ENCODE measurements around the gene PTPRN2. TPM values are rescaled to one million over a fixed set of nuclear protein-coding genes. Genes with fewer than 3 reads are reported as not detected.

The PTPRN2 gene
- polyA plus RNA-seq, 4 donors, result 7.3 to 11.4 (median 8.0) TPM

DNA sequence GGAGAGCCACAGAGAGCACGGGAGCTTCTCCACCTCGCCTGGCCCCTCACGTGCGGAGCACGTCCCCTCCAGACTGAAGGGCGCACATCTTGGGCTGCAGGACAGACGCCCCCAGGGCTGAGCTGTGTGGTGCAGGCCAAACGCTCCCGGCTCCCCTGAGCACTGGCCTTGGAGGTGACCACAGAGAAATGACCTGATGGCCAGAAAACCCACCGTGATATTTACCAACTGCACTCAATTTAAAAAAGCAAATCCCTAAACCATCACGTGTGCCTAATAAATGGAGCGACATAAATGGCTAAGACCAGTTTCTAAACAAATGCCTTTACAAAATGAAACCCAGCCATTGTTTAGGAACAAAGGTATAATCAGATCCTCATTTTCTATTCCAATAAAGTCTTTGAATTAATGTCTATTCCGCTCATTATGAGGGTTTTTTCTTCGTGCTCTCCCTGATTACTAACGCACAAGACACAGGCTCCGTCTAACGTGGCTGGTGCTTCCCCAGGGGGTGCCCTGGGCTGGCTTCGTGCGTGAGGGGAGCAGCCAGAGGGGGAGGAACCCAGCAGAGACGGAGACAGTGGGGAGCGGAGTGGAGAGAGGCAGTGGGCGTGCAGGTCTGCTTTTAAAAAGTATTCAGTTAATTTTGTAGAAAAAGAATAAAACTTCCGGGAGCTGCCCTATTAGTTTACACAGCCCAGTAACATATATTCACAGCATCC, 1060.5 kb downstream of the PTPRN2 start:
- no peak for DNase-seq (ENCODE audit: low read depth in 4 of 4, low spot score in 2 of 4)

DNA sequence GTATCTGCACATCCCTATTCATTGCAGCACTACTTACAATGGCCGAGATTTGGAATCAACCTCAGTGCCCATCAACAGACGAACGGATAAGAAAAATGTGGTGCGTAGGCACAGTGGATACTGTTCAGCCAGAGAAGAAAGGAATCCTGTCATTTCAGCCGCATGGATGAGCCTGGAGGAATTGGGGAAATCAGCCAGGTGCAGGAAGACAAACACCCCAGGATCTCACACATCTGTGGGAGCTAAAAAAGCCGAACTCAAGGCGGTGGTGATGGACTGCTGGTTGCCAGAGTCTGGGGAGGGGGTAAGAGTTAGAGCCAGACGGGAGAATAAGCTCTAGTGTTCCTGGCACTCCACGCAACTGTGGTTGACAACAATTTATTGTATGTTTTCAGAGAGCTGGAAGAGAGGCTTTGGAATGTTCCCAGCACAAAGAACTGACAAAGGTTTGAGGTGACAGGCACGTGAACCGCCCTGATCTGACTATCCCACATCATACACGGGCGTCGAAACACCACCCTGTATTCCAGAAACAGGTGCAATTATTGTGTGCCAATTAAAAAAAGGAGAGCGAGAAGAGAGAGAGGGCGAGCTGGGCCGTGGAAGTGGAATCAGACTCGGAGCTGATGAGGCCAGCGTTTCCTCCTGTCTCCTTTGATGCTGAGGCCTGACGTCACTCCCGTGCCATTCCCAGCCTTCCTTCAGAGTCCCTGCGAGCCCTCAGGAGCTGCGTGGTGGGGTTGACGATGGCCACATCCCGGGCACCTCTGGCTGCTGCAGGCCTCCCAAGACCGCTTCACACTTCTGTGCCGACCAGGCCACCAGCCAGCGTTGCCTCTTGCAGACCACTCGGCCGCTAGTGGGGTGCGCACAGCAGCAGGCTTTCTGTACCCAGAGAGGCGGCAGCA, 1061.4 kb downstream of the PTPRN2 start:
- DNase-seq (ENCODE audit: low read depth in 4 of 4, low spot score in 2 of 4), result no peak

DNA sequence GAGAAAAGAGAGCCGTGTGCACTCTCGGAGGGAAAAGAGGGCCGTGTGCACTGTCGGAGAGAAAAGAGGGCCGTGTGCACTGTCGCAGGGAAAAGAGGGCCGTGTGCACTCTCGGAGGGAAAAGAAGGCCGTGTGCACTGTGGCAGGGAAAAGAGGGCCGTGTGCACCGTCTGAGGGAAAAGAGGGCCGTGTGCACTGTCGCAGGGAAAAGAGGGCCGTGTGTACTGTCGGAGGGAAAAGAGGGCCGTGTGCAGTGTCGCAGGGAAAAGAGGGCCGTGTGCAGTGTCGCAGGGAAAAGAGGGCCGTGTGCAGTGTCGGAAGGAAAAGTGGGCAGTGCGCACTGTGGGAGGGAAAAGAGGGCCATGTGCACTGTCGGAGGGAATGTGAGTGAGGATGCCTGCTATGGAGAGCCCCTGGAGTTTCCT, 1062.1 kb downstream of the PTPRN2 start:
- no peak for DNase-seq (ENCODE audit: low read depth in 4 of 4, low spot score in 2 of 4)

DNA sequence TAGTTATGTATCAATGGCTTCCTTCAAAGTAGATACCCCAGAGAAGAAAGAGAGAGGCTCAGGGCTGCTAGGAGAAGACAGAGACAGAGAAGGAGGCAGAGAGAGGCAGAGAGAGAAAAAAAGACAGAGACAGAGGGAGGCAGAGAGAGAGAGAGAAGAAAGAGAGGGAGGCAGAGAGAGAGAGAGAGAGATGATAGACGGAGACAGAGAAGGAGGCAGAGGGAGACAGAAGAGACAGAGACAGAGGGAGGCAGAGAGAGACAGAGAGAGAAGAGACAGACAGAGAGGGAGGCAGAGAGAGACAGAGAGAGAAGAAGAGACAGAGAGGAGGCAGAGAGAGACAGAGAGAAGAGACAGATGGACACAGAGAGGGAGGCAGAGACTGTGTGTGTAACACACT, 1062.9 kb downstream of the PTPRN2 start:
- DNase-seq (ENCODE audit: low read depth in 4 of 4, low spot score in 2 of 4), result no peak

DNA sequence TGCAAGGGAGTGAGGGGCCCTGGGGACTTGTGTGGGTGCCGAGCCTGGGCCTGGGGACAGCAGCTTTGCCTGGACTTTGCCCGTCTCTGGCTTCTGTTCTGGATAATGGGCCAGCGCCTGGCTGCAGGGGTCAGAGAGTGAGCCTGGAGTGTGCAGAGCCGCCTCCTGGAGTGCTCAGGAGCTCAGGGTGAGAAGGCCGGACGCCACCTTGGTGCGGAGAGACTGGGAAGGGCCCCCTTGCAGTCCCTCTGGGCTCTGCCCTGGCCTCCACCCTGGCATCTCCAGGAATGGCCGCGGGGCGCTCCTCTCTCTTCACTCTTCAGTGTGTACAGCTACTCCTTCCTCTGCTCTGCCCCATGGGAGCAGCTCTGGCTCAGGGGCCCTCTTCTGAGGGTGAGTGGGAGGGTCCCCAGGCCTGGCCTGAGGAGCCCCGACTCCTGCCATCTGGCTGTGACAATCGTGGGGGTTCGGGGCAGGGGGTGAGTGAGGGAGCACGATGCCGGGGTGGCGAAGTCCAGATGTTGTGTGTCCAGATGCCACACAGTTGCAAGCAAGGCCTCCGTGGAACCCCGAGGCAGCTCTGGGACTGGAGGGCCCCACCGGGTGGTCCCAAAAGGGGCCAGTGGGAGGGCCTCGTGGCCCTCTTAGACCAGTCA, 1063.7 kb downstream of the PTPRN2 start:
- DNase-seq (ENCODE audit: low read depth in 4 of 4, low spot score in 2 of 4), result no peak

DNA sequence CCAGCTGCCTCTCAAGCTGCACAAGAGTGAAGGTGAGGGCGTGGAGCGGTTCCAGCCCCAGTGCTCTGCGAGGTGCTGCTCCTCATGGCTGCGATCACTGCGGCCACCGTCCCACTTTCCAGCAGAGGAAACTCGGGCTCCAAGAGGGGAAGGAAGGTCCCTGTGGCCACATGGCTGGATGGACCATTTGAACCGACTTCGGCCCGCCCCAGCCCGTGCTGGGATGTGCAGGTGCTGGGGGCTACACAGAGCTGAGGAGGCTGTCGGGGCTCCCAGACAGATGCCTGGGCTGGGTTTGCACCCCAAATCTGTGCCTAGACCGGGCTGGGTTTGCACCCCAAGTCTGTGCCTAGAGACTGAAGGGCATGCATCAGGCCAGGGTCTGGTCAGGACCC, 1064.3 kb downstream of the PTPRN2 start:
- no peak for DNase-seq (ENCODE audit: low read depth in 4 of 4, low spot score in 2 of 4)

DNA sequence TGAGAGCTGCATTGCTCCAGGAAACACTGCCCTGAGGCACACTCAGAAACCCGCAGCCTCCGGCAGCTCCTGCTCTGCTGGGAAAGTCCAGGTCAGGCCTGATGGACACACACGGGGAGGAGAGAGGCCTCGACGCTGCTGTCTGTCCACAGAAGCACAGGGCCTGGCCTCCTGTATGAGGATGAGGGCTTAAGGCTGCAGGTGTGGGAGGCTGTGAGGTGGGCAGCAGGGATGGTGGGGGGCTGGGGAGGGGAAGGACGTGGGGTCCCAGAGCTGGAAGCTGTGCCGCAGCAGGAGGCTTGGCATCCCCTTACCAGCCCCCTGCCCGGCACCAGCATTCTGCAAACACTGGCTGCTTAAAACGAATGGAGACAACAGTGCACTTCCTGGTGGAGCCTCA, 1064.7 kb downstream of the PTPRN2 start:
- no peak for DNase-seq (ENCODE audit: low read depth in 4 of 4, low spot score in 2 of 4)

DNA sequence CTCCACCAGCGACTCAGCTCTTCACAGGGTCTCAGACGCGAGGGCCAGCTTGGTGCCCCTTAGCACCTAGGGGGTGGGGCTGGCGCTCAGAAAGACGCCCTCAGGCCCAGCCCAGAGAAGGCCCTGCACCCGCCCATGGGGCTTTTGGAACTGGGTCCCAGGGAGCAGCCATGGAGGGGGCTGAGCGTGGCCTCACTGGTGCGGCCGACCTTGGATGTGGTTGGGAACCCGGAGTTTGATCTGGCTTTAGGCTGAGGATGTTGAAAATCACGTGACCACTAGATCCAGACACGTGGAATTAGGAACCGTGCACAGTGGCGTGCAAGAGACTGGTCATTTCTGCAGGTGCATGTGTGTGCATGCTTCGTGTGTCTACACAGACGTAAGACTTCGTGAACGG, 1065.4 kb downstream of the PTPRN2 start:
- no peak for DNase-seq (ENCODE audit: low read depth in 4 of 4, low spot score in 2 of 4)

DNA sequence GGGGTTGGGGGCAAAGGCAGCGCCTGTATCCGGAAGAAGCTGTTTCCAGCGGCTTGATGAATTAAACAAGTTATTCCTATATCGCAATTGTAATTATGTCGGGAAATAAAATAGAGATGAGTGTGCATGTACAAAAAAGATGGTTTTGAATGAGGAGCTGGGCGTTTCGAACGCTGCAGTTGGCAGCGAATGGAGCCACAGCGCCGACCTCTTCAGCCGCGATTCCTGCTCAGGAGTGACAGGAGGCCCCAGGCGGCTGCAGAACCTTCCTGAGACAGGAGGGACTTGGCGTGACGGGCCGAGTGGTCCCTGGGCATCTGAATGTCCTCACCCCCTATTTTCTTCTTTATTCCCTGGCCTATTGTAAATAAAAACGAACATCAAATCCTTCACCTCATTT, 1065.9 kb downstream of the PTPRN2 start:
- DNase-seq (ENCODE audit: low read depth in 4 of 4, low spot score in 2 of 4), result no peak

DNA sequence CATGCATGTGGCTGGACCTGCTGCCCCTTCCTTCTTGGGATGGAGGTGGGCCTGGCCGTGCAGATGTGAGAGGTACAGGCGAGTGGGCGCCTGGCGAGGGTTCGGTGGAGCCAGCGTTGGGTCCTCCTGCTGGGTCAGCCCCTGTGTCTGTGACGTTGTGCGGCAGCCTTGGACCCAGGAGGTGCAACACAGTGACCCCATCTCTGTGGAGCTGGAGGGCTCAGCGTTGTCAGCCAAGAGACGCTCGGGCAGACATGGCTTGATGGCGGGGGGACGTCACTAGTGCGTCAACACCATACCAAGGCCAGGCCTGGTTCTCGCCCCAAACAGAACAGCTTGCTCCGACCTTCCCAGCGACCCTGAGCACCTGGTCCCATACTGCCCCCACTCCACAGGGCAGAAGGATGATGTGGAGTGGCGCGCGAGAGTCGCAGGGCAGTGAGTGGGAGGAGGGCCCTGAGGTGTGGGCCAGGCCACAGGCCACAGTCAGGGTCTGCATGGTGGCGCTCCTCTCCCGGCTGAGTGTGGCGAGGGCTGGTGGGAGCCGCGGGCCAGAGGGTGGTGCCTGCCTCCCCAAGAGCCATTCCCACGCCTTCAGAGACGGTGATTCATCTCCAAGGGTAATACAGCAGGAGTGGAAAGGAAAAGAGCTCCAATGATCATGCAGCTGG, 1066.4 kb downstream of the PTPRN2 start:
- no peak for DNase-seq (ENCODE audit: low read depth in 4 of 4, low spot score in 2 of 4)

DNA sequence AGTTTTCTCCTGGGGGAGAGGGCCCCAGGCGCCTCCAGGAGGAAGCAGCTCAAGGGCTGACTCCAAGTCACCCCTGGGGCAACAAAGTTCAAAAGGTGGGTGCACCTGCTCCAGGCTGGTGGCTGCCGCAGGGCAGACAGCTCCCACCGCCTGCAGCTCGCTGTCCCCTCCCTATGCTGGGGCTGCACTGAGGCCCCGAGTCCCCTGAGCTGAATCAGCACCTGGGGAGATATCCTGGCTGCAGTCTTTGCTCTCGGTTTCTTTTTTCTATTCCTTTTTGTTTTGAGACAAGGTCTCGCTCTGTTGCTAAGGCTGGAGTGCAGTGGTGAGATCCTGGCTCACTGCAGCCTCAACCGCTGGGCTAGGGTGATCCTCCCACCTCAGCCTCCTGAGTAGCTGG, 1067.4 kb downstream of the PTPRN2 start:
- no peak for DNase-seq (ENCODE audit: low read depth in 4 of 4, low spot score in 2 of 4)

DNA sequence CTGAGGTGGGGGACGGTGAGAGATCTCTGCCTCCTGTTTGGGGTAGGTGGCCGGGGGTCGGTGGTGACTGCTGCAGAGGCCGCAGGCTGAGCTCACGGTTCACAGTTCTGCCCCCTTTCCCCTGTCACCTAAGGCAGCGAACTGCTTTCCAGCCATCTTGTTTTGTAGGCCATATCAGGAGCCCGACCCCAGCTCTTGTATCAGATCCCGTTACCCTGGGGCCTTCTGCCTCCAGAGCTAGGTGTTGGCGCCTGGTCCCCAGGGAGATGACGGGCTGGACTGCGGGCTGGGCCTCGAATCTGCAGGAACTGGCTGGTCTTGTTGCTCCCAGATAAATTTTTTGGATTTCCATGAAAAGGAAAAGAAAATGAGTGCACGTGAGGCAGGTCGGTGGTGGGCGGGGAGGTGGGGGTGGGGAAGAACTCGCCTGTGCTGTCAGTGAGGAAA, 1067.8 kb downstream of the PTPRN2 start:
- no peak for DNase-seq (ENCODE audit: low read depth in 4 of 4, low spot score in 2 of 4)

DNA sequence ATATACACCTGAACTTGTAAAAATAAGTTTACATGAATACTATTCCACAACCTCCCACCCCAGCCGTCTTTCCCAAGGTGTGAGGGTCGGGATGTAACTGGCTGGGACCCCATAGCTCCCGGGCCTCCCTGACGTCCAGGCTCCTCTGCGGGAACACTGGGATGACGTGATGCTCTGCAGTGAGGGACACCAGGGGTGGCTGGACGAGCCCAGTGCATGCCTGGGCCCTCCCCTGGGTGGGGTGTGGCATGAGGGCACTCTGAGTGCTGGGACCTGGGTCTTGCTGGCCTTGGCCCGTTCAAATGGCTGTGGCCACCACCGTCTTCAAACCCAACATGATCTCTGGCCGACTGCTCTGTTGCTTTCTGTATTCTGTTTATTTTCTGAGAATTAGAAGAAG, 1068.4 kb downstream of the PTPRN2 start:
- no peak for DNase-seq (ENCODE audit: low read depth in 4 of 4, low spot score in 2 of 4)

DNA sequence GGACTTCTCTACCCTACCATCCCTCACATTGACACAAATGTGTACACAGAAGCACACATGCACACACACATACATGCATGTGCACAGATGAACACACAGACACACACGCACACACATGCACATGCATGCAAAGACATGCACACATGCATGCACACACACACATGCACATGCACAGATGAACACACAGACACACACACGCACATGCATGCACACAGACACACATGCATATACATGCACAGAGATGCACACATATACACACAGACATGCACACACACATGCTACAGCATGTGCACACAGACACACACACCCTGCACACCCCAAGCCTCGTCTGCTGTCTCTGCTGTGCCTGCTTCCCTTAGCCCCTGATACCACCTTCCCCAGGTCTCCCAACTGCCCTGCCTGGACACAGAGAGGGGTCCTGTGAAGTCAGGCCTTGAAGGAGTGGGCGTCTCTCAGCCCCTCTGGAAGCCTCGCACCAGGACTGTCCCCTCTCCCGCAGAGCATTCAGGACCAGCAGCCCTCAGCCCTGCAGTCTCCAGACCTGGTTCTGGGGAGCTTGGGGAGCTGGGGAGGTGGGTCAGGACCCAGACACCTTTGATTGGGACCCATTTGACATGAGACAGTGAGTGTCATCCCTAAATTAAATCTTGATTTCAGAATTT, 1069.0 kb downstream of the PTPRN2 start:
- no peak for DNase-seq (ENCODE audit: low read depth in 4 of 4, low spot score in 2 of 4)

DNA sequence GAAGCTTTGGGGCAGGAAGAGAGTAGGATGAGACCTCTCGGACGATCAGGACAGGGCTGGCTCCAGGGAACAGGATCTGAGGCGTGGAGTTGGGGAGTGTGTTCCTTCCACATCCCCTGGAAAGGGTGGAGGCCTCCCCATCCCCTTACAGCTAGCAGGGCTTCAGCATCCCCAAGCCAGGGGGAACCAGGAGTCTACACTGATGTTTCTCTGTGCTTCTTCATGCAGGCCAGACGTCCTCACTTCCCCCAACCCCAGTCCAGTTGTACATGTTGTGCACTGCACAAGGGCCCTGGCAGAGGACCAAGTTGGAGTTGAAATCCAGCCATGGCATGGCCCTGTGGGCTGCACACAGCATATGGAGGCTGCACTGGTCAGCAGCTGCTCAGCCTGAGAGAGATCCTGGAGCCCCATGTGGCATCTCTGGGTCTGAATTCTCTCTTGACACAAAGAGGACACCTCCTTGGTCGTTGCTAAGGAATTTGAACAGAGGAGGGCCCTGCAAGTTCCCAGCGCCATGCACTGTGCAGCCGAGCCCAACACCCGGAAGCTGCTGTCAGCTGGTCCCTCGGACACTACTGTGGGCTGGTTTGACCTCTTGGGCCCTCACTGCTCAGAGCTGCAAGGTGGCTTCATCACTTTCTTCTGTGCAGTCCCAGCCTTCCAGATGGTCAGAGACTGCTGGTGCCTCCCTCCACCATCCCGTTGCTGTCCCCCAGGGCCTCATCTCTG, 1069.7 kb downstream of the PTPRN2 start:
- no peak for DNase-seq (ENCODE audit: low read depth in 4 of 4, low spot score in 2 of 4)

DNA sequence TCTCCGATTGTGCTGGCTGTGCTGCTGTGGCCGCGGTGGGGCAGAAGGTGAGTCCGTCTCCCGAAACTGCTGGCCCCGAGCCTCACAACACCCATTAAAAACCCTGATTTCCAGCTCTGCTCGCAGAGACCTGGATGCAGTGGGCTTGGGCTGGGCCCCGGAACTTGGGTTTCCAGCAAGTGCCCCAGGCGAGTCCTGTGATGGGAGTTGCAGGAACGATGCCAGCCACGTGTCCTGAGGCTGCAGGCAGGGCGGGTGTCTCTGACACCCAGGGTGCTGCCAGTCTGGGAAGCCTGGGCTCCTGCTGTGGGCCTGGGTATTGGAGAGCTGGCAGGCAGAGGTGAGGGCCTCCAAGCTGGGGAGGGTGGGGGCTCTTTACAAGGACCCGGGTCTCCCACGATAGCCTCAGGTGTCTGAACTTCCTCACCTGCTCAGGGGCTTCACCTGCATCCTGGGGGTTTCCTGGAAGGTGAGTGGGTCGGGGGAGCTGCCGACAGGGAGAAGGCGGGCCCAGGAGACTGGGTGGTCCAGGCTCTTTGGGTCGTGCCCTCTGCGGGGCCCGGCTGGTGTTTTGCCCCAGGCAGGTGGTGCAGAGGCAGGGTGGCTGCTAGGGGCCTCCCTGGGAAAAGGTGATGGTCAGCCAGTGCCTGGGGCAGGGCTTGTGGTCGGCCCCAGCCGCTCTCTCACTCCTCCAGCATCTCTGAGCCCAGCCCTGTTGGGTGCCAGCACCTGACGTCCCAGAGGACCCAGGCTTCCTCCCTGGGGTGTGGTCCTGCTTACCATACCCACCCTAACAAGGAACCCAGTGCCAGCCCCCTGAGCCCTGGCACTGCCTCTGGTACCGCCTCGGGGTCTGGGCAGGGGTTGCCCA, 1070.5 kb downstream of the PTPRN2 start:
- no peak for DNase-seq (ENCODE audit: low read depth in 4 of 4, low spot score in 2 of 4)

DNA sequence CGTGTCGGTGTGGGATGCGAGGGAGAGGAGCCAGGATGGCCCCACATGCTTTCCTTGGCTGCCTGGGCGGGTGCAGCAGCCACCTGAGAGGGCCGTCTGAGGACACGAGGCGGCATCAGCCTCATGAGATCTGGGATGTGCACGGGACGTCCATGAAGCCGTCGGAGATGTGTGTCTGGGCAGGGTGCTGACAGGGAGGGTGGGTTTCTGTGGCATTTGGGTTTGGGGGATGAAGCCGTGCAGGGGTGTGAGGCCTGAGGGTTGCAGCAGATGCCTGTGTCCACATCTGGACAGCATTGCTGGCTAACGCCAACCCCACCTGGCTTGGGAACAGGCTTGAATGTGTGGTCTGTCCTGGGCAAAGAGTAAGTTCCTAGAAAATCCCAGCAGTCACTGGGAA, 1071.3 kb downstream of the PTPRN2 start:
- DNase-seq (ENCODE audit: low read depth in 4 of 4, low spot score in 2 of 4), result no peak

DNA sequence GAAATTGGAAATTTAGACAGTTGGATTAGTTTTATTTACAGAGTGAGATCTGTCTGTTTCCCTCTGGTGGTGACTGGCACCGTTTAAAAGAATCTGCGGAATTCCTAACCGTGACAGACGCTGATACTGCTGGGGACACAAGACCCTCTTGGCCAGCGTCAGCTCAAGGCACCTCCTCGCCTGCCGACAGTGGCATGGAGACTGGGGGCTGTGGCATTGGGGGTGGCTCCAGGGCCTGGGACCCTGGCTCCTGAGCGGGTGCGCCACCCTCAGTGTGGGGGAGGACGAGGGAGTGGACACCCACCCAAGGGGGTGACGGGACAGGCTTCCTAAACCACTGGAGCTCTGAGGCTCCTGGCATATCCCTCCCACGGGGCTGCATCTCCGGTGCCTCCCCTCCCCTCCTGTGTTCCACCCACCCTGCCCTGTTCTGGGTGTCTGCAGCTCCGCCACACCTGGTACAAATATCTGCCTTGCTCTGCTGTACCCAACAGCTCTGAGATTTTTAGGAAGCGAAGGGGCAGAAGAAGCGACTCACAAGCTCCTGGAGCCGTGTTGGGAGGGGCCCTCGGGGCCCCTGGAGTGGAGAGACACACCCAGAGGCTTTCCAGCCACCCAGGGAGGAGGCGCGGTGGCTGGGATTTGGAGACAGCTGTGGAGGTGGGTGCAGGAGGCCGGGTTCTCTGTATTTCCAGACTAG, 1072.1 kb downstream of the PTPRN2 start:
- DNase-seq (ENCODE audit: low read depth in 4 of 4, low spot score in 2 of 4), result no peak

Measured in left renal cortex interstitium (tissue), 4 donors.